Measurements from ENCODE around the gene CELF2.

The CELF2 gene

DNA sequence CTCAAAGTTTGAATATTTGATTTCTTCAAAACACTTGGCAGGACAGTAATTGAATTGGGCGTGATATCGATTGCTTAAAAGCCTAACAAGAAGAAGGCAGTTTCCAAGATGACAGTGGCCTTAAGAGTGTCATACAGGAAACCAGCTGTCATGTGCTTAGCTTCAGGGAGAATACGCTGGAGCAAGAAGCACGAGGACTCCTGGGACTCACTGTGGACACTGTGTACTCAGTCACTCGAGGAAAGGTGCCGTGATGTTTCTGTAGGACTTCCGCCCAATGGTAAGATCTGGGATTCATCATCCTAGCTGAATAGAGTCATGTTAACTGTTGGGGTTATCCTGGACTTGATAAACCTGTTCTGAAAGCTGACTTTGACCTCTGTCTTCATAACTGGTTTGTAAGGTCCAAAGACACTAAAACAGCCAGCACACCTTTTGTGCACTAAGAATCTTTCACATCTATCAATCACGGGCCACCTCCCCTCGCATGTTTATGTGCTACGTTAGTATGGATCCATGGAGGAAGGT is 113.5 kb downstream of the CELF2 start:
- no peak overlapping the region for H3K4me3 ChIP-seq (ENCODE audit: low read depth, low read length)
- H2AFZ ChIP-seq (ENCODE audit: low read length, unreplicated experiment), result no peak overlapping the region
- H3K27me3 ChIP-seq (ENCODE audit: insufficient read depth, low read length), result no peaks in the 10 kb centered on the region
- H3K4me1 ChIP-seq (ENCODE audit: control insufficient read depth, insufficient read depth, low read length, unreplicated experiment), result no peaks in the 10 kb centered on the region
- no peak overlapping the region for H3K27ac ChIP-seq (ENCODE audit: low read depth, low read length)
- H3K79me2 ChIP-seq (ENCODE audit: control insufficient read depth, insufficient read depth, low read length, unreplicated experiment), result no peaks in the 10 kb centered on the region
- H3K36me3 ChIP-seq (ENCODE audit: insufficient read depth, low read length), result no peaks in the 10 kb centered on the region

DNA sequence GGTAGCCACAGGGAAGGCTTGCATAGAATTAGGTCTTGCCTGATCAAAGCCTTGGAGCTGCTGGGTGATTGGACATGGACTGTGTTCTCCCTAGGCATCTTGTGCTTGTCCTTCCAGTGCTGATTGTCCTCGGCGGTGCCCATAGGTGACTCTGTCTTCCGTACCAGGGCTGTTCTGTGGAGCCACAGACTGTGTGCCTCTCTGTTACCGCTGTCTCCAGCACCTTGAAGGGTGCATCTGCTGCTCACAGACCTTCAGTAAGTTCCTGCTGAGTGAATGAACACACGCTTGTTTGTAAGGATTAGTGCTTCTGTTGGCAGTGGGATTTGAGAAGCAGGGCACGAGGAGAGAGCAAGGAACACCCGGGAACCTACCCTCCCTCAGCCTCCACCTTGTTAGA is 116.7 kb downstream of the CELF2 start:
- Histone ChIP-seq H3K27ac (ENCODE audit: low read depth, low read length) (no peak overlapping the region), H2AFZ (ENCODE audit: low read length, unreplicated experiment) (no peak overlapping the region), H3K36me3 (ENCODE audit: insufficient read depth, low read length) (no peaks in the 10 kb centered on the region), H3K27me3 (ENCODE audit: insufficient read depth, low read length) (no peaks in the 10 kb centered on the region), H3K79me2 (ENCODE audit: control insufficient read depth, insufficient read depth, low read length, unreplicated experiment) (no peaks in the 10 kb centered on the region), H3K4me3 (ENCODE audit: low read depth, low read length) (no peak overlapping the region), H3K4me1 (ENCODE audit: control insufficient read depth, insufficient read depth, low read length, unreplicated experiment) (no peaks in the 10 kb centered on the region)

DNA sequence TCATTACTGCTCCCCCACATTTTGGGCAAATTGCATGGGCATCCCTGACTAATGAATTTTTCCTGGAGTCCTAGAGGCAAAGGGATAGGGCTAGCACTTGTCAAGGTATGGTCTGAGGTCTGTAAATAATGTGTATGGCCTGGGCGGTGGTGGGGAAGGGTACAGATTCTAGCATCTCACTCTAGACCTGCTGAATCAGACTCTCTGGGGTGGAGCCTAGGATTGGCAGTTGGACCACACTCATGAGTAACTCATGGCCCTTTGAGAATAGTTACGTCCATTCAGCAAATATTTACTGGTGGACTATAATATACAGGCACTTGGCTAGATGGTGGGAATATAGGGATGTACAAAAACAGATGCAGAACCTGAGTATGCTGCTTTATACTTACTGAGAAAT is 118.0 kb downstream of the CELF2 start:
- H3K79me2 ChIP-seq (ENCODE audit: control insufficient read depth, insufficient read depth, low read length, unreplicated experiment), result no peaks in the 10 kb centered on the region
- H2AFZ ChIP-seq (ENCODE audit: low read length, unreplicated experiment), result no peak overlapping the region
- no peaks in the 10 kb centered on the region for H3K27me3 ChIP-seq (ENCODE audit: insufficient read depth, low read length)
- no peak overlapping the region for H3K27ac ChIP-seq (ENCODE audit: low read depth, low read length)
- no peaks in the 10 kb centered on the region for H3K36me3 ChIP-seq (ENCODE audit: insufficient read depth, low read length)
- no peaks in the 10 kb centered on the region for H3K4me1 ChIP-seq (ENCODE audit: control insufficient read depth, insufficient read depth, low read length, unreplicated experiment)
- no peak overlapping the region for H3K4me3 ChIP-seq (ENCODE audit: low read depth, low read length)

DNA sequence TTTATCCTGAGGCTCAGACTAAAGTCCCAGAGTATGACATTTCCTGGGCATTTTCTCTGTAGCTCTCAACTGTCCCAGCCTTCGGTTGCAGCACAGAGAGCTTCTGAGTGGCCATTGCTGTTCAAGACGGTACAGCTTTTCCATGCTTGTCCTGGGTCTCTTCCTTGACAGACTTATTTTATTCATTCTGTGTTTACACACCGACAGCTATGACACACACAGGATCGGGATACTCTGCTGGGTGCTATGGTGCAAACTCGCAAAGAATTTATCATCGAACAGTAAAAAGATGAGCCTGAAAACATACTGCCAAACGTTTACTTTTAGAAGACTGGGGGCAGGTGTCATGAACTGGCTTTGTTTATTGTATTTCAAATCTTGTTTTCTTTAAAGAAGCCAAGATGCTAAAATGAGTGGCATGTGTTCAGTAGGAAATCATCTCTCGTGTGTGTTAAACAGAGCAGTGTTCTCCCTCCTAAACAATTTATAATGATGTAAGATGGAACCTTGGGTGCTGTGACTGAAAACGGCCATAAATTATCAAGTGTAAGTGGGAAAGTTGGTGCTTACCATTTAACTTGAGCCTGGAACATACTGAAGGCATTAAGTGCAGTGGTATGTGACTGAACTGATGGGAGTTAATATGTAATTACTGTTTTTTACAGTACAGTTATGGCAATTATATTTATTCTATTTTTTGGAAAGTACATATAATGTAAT is 120.8 kb downstream of the CELF2 start:
- H3K27ac ChIP-seq (ENCODE audit: low read depth, low read length), result no peak overlapping the region
- no peaks in the 10 kb centered on the region for H3K4me1 ChIP-seq (ENCODE audit: control insufficient read depth, insufficient read depth, low read length, unreplicated experiment)
- H3K36me3 ChIP-seq (ENCODE audit: insufficient read depth, low read length), result no peaks in the 10 kb centered on the region
- no peaks in the 10 kb centered on the region for H3K79me2 ChIP-seq (ENCODE audit: control insufficient read depth, insufficient read depth, low read length, unreplicated experiment)
- H3K4me3 ChIP-seq (ENCODE audit: low read depth, low read length), result no peak overlapping the region
- H3K27me3 ChIP-seq (ENCODE audit: insufficient read depth, low read length), result no peaks in the 10 kb centered on the region
- H2AFZ ChIP-seq (ENCODE audit: low read length, unreplicated experiment), result no peak overlapping the region

DNA sequence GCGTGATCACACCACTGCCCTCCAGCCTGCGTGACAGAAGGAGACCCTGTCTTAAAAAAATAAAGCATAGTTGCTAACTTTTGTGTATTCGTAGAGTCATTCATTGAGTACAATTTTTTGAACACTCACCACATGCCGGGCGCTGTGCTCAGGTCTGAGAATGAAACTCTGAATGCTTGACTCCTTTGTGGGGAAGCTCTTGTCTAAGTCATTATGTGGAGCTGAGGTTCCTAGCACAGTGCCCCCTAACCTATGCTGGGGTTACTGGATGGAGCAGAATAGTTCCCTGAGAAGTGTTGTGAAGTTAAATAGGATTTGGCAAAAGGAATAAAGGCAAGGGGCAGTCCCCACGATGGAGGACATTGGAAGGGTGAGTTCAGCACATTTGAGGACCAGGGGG is 123.3 kb downstream of the CELF2 start:
- no peak overlapping the region for H2AFZ ChIP-seq (ENCODE audit: low read length, unreplicated experiment)
- H3K27me3 ChIP-seq (ENCODE audit: insufficient read depth, low read length), result no peaks in the 10 kb centered on the region
- H3K4me1 ChIP-seq (ENCODE audit: control insufficient read depth, insufficient read depth, low read length, unreplicated experiment), result no peaks in the 10 kb centered on the region
- H3K4me3 ChIP-seq (ENCODE audit: low read depth, low read length), result no peak overlapping the region
- H3K36me3 ChIP-seq (ENCODE audit: insufficient read depth, low read length), result no peaks in the 10 kb centered on the region
- H3K27ac ChIP-seq (ENCODE audit: low read depth, low read length), result no peak overlapping the region
- H3K79me2 ChIP-seq (ENCODE audit: control insufficient read depth, insufficient read depth, low read length, unreplicated experiment), result no peaks in the 10 kb centered on the region

DNA sequence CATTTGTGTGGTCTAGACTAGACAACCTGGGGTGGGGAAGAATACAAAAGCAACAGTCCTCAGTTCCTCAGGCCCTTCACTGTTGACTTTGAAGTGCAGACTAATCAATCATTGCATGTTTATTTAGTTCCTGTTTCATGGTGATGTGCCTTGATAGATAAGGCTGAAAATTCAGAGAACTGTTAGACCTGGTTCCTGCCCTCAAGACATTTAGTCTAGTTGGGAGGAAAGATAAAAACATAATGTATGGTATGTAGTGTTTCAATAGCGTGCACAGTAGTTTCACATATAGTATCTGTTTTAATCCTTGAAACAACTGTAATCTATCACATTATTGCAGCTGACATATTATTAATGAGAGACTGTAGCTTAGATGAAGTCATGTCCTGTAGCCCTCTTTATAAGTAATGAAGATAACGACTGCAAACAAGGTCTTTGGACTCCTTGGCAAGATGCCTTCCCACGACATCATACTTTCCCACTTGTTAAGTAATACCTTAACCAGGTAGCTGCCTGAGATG is 124.0 kb downstream of the CELF2 start:
- H3K4me3 ChIP-seq (ENCODE audit: low read depth, low read length), result no peak overlapping the region
- no peaks in the 10 kb centered on the region for H3K79me2 ChIP-seq (ENCODE audit: control insufficient read depth, insufficient read depth, low read length, unreplicated experiment)
- no peaks in the 10 kb centered on the region for H3K27me3 ChIP-seq (ENCODE audit: insufficient read depth, low read length)
- H2AFZ ChIP-seq (ENCODE audit: low read length, unreplicated experiment), result no peak overlapping the region
- no peaks in the 10 kb centered on the region for H3K36me3 ChIP-seq (ENCODE audit: insufficient read depth, low read length)
- peaks cover 7% of the 10 kb centered on the region for H3K4me1 ChIP-seq (ENCODE audit: control insufficient read depth, insufficient read depth, low read length, unreplicated experiment)
- no peak overlapping the region for H3K27ac ChIP-seq (ENCODE audit: low read depth, low read length)

DNA sequence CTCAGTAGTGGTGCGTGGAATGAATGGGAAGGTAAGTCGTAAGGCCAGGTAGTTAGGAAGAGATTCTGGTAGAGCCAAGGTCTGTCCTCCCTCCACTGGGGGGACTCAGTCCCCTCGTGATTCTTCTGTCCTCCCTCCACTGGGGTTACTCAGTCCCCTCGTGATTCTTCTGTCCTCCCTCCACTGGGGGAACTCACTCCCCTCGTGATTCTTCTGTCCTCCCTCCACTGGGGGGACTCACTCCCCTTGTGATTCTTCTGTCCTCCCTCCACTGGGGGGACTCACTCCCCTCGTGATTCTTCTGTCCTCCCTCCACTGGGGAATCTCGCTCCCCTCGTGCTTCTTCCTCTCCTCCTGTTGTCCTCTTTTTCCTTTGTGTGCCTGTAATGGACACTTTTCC is 125.1 kb downstream of the CELF2 start:
- H2AFZ ChIP-seq (ENCODE audit: low read length, unreplicated experiment), result no peak overlapping the region

DNA sequence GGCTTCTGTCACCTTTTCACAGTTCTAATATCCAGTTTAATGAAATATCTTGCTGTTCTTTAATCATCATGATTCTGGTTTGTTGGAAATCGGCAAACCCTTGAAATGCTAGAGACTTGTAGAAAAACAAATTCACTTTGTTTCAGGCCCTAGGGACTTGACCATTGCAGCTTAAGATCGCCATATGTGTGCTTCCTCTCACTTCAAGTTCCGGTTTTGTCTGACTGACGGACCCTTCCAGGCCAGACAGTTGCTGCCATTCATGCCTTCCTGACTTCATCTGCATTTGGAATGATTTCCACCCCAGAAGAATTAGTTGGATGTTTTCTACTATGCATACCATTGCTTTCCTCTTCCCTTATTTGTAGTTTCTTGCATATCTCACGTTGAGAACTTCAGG is 125.6 kb downstream of the CELF2 start:
- no peaks in the 10 kb centered on the region for H3K27me3 ChIP-seq (ENCODE audit: insufficient read depth, low read length)
- H3K36me3 ChIP-seq (ENCODE audit: insufficient read depth, low read length), result no peaks in the 10 kb centered on the region
- H3K79me2 ChIP-seq (ENCODE audit: control insufficient read depth, insufficient read depth, low read length, unreplicated experiment), result no peaks in the 10 kb centered on the region
- H3K4me1 ChIP-seq (ENCODE audit: control insufficient read depth, insufficient read depth, low read length, unreplicated experiment), result peaks cover 12% of the 10 kb centered on the region
- H3K4me3 ChIP-seq (ENCODE audit: low read depth, low read length), result no peak overlapping the region
- no peak overlapping the region for H3K27ac ChIP-seq (ENCODE audit: low read depth, low read length)
- no peak overlapping the region for H2AFZ ChIP-seq (ENCODE audit: low read length, unreplicated experiment)

More for the DNA sequence above, 125.1 kb downstream of the CELF2 start:
- Histone ChIP-seq H3K79me2 (ENCODE audit: control insufficient read depth, insufficient read depth, low read length, unreplicated experiment) (no peaks in the 10 kb centered on the region), H3K4me1 (ENCODE audit: control insufficient read depth, insufficient read depth, low read length, unreplicated experiment) (peaks cover 12% of the 10 kb centered on the region), H3K36me3 (ENCODE audit: insufficient read depth, low read length) (no peaks in the 10 kb centered on the region), H3K4me3 (ENCODE audit: low read depth, low read length) (no peak overlapping the region), H3K27me3 (ENCODE audit: insufficient read depth, low read length) (no peaks in the 10 kb centered on the region), H3K27ac (ENCODE audit: low read depth, low read length) (no peak overlapping the region)

DNA sequence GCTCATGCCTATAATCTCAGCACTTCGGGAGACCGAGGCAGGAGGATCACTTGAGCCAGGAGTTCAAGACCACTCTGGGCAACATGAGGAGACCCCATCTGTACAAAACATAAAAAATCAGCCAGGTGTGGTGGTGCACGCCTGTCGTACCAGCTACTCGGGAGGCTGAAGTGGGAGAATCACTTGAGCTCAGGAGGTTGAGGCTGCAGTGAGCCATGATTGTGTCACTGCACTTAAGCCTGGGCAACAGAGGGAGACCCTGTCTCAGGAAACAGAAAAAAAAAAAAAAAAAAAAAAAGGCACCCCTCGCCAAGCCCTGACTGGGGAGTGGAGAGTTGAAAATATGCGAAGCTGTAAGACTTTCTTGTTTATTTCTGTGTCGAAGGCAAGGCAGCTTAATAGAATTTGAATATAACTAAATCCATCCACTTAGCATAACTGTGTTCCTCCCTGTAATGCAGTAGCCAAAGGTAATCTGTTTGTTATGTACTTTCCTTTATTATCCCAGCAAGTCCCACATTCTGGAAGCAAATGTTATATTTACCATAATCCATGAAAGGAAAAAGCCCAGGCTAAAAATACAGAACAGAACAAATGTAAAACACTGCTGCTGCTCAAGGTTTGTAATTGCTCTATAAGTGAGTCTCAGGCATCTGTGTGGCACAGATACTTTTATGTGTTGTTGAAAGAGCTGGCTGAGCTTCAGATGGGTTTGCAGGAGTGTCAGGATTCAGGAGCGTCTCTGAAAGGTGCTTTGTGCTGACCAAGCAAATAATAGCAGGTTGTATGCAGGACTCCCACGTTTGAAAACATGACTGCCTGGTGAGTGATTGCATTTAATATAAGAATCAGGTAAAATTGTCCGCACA is 127.2 kb downstream of the CELF2 start:
- no peaks in the 10 kb centered on the region for H3K79me2 ChIP-seq (ENCODE audit: control insufficient read depth, insufficient read depth, low read length, unreplicated experiment)
- H3K27me3 ChIP-seq (ENCODE audit: insufficient read depth, low read length), result no peaks in the 10 kb centered on the region
- no peak overlapping the region for H2AFZ ChIP-seq (ENCODE audit: low read length, unreplicated experiment)
- peaks cover 12% of the 10 kb centered on the region for H3K4me1 ChIP-seq (ENCODE audit: control insufficient read depth, insufficient read depth, low read length, unreplicated experiment)
- no peak overlapping the region for H3K27ac ChIP-seq (ENCODE audit: low read depth, low read length)
- H3K4me3 ChIP-seq (ENCODE audit: low read depth, low read length), result no peak overlapping the region
- no peaks in the 10 kb centered on the region for H3K36me3 ChIP-seq (ENCODE audit: insufficient read depth, low read length)

DNA sequence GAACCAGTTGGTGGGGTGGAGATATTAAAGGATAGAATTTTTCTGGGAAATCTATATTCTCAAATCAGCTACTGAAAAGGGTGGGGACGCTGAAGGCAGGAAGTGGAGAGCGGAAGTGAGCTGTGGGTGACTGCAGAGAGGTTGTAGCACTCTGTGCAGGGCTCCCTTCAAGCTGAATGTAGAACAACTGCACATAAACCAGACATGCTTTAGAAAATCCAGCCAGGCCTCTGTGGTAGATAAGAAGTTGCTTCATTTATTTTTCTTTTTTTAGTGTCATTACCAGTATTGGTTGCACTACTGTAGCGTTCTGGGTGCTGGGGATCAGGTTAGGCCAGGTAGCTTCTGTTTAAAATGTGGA is 127.8 kb downstream of the CELF2 start:
- Histone ChIP-seq H3K79me2 (ENCODE audit: control insufficient read depth, insufficient read depth, low read length, unreplicated experiment) (no peaks in the 10 kb centered on the region), H3K36me3 (ENCODE audit: insufficient read depth, low read length) (no peaks in the 10 kb centered on the region), H3K4me3 (ENCODE audit: low read depth, low read length) (no peak overlapping the region), H3K4me1 (ENCODE audit: control insufficient read depth, insufficient read depth, low read length, unreplicated experiment) (peaks cover 12% of the 10 kb centered on the region), H3K27ac (ENCODE audit: low read depth, low read length) (no peak overlapping the region), H3K27me3 (ENCODE audit: insufficient read depth, low read length) (no peaks in the 10 kb centered on the region), H2AFZ (ENCODE audit: low read length, unreplicated experiment) (no peak overlapping the region)

Measured in ACC112 (cell line).